Peyer's patch (tissue), 4 donors: ENCODE results near the gene IL36G.

Experiments used
- POLR2A ChIP-seq, 2 donors: fragments of 450-650 bp; IDR thresholded peaks; one replicate each; pipeline ENCODE4 v1.5.1; 2017; ENCODE audit warnings: antibody characterized with exemption in 2 of 2, mild to moderate bottlenecking in 2 of 2, moderate library complexity in 2 of 2
- TF ChIP-seq, protein P1 (sequence below), 6 experiments: fragments of 450-650 bp in 4 of 6; fragments of 200-600 bp in 2 of 6; sonication (generic) in 1 of 6; IDR thresholded peaks; one replicate each; pipeline ENCODE4 v1.5.1; 2017 to 2019; ENCODE audit warnings: antibody characterized with exemption in 6 of 6, mild to moderate bottlenecking in 3 of 6, moderate library complexity in 1 of 6

DNA sequence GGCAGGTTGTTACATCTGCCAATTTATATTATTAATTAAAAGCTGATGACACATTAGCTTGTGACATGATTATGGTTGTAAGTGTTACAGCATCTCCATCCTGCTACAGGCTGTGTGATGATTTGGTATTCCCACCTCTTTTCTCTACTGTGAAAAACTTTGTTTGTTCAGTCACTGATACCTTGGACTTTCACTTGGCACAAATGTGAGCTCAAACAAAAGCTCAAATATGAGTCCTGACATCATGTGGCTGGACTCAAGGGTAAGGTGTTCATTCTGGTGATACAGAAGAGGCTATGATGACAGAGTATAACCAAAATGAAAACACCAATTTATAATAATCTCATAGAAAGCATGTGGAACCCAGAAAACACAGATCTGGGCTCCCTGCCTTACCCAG is 16.0 kb downstream of the IL36G start:
- TF ChIP-seq, protein P1, sequence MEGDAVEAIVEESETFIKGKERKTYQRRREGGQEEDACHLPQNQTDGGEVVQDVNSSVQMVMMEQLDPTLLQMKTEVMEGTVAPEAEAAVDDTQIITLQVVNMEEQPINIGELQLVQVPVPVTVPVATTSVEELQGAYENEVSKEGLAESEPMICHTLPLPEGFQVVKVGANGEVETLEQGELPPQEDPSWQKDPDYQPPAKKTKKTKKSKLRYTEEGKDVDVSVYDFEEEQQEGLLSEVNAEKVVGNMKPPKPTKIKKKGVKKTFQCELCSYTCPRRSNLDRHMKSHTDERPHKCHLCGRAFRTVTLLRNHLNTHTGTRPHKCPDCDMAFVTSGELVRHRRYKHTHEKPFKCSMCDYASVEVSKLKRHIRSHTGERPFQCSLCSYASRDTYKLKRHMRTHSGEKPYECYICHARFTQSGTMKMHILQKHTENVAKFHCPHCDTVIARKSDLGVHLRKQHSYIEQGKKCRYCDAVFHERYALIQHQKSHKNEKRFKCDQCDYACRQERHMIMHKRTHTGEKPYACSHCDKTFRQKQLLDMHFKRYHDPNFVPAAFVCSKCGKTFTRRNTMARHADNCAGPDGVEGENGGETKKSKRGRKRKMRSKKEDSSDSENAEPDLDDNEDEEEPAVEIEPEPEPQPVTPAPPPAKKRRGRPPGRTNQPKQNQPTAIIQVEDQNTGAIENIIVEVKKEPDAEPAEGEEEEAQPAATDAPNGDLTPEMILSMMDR (IDR thresholded peaks at IDR 0.05): no peak
- no peak for TF ChIP-seq POLR2A (IDR thresholded peaks at IDR 0.05)
